NB4 (cell line): ENCODE measurements around the gene LRMDA.

Source experiments
- DNase-seq: peaks from one replicate; pipeline ENCODE4 v3.0.0; 2010; ENCODE audit warnings: low read depth
- H3K4me3 ChIP-seq: one replicate; pipeline ENCODE4 v1.5.1; 2011; ENCODE audit warnings: mild to moderate bottlenecking, low read depth, low read length, moderate library complexity
- CTCF ChIP-seq: IDR thresholded peaks from one replicate; pipeline ENCODE4 v1.5.1; 2012; ENCODE audit warnings: low read depth, low read length
- MAX ChIP-seq: IDR thresholded peaks from 2 replicates; pipeline ENCODE4 v1.6.1; 2011; ENCODE audit warnings: low read depth, low read length
- MYC ChIP-seq: IDR thresholded peaks from 2 replicates; pipeline ENCODE4 v1.6.1; 2011; ENCODE audit warnings: low read depth, low read length
- POLR2A ChIP-seq: IDR thresholded peaks from 2 replicates; pipeline ENCODE4 v1.6.1; 2011; ENCODE audit warnings: mild to moderate bottlenecking; ENCODE audit not compliant: insufficient read length; ENCODE audit errors: extremely low read depth

LRMDA gene

GRCh38 chr10:76160446-76161300 is 729.2 kb downstream of the LRMDA start:
- DNase-seq = no peak
- TF ChIP-seq POLR2A (no peak), MYC (no peak), CTCF (no peak), MAX (no peak)
- H3K4me3 ChIP-seq = no peak overlapping the region

- no peak for TF ChIP-seq MYC
- TF ChIP-seq POLR2A = no peak
- no peak for TF ChIP-seq MAX
- TF ChIP-seq CTCF = no peak
These were observed 729.8 kb downstream of the LRMDA start for GRCh38 chr10:76161301-76161582.

GRCh38 chr10:76168437-76168836 is 737.0 kb downstream of the LRMDA start:
- TF ChIP-seq MAX (no peak), POLR2A (no peak), CTCF (no peak), MYC (no peak)
- no peak overlapping the region for H3K4me3 ChIP-seq
- no peak for DNase-seq

More at GRCh38 chr10:76161301-76161582, 729.8 kb downstream of the LRMDA start:
- DNase-seq = no peak
- no peak overlapping the region for H3K4me3 ChIP-seq

GRCh38 chr10:76169246-76169645 is 737.8 kb downstream of the LRMDA start:
- no peak for DNase-seq
- TF ChIP-seq POLR2A (no peak), CTCF (no peak), MAX (no peak), MYC (no peak)
- no peak overlapping the region for H3K4me3 ChIP-seq

GRCh38 chr10:76172020-76172419 is 740.6 kb downstream of the LRMDA start:
- TF ChIP-seq CTCF (no peak), MAX (no peak), MYC (no peak), POLR2A (no peak)
- H3K4me3 ChIP-seq = no peak overlapping the region
- no peak for DNase-seq
